Measurements from ENCODE around the gene HOXB8.

HOXB8 gene

DNA sequence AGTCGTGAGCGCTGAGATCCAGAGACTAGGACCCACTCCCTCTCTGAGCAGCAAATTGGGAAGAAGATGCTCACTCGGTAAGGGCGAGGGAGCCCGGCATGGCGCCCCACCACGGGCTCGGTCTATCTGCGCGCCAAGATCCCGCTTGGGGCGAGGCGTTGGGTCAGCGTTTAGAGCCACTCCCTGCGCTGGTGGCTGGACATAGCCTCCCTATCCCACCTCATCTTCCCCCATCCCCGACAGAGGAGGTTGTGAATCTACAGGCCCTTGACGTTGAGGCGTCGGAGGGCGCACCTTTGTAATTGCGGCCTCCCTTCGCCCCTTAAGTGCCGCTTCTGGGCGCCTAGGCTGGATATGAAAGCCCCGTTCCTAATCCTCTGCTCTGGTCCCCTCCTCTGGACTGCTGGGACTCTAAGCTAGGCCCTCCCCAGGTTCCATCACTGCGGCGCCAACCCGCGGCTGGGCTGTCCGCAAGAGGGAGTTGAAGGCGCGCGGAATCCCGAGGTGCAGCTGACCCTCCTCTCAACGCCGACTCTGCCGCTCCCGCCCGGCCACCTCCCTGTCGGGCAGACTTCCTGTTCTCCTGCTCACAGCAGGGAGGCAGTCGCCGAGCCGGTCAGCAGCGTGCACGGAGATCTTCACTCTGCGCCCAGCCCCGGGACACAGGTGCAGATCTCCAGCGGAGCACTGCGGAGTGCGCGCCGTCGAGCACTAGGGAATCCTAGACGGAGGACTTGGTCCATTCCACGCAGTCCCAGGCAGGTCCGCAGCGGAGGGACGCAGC, 27.2 kb upstream of the HOXB8 start:
- Mint-ChIP-seq H3K27ac (no peak overlapping the region), H3K36me3 (no peaks in the 10 kb centered on the region), H3K4me1 (peaks cover 24% of the 10 kb centered on the region), H3K27me3 (peaks cover 88% of the 10 kb centered on the region), H3K9me3 (no peaks in the 10 kb centered on the region), H3K4me3 (no peak overlapping the region)
- ATAC-seq, result no peak

GRCh38 chr17:48641541-48642058, 26.5 kb upstream of the HOXB8 start:
- H3K4me1 Mint-ChIP-seq, result peaks cover 22% of the 10 kb centered on the region
- no peak overlapping the region for H3K27ac Mint-ChIP-seq
- H3K27me3 Mint-ChIP-seq, result peaks cover 88% of the 10 kb centered on the region
- ATAC-seq, result no peak
- H3K9me3 Mint-ChIP-seq, result no peaks in the 10 kb centered on the region
- H3K4me3 Mint-ChIP-seq, result no peak overlapping the region
- H3K36me3 Mint-ChIP-seq, result no peaks in the 10 kb centered on the region

GRCh38 chr17:48640858-48641180, 25.7 kb upstream of the HOXB8 start:
- no peaks in the 10 kb centered on the region for H3K36me3 Mint-ChIP-seq
- H3K4me1 Mint-ChIP-seq, result peaks cover 20% of the 10 kb centered on the region
- H3K9me3 Mint-ChIP-seq, result no peaks in the 10 kb centered on the region
- H3K27ac Mint-ChIP-seq, result no peak overlapping the region
- no peak for ATAC-seq
- no peak overlapping the region for H3K4me3 Mint-ChIP-seq
- H3K27me3 Mint-ChIP-seq, result peaks cover 88% of the 10 kb centered on the region

DNA sequence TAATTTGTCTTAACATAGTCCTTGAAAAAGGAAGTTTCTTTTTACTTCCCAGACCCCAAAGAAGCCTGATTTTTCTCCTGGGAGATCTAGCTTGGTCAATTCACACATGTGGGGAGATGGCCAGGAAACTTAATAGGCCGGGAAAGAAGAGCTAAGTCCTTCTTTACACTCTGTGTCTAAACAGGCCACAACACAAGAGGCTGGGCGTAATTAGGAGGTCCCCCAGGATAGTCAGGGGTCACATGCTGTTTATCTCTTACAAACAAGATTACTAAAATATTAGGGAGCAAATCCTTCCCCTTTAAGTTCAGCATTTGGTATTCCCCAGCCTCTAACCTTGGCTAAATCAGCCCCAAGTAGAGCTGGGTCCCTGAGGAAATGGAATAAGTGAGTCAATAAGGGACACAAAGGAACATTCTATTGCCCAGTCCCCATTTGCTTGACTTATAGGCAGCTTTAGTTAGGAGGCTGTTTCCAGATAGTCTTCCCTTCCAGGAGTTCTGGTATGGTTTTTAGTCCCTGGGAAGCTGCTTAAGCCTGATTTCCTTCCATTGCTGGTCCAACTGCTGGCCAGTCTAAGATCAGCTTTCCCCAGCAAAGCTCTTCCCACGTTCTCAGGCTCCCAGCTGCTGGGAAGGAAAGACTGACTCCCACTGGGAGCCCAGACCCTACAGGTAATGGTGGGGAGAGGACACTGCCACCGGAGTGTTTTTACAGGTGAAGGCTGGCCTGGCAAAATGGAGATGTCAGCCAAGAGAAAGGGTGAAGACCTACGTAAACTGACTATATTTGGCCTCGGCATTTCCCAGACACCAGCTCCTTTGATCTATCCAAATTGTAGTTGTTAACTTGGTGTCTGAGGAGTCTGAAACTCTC, 25.1 kb upstream of the HOXB8 start:
- H3K27me3 Mint-ChIP-seq, result peaks cover 89% of the 10 kb centered on the region
- H3K36me3 Mint-ChIP-seq, result no peaks in the 10 kb centered on the region
- H3K4me1 Mint-ChIP-seq, result peaks cover 20% of the 10 kb centered on the region
- H3K9me3 Mint-ChIP-seq, result no peaks in the 10 kb centered on the region
- no peak overlapping the region for H3K4me3 Mint-ChIP-seq
- ATAC-seq, result no peak
- no peak overlapping the region for H3K27ac Mint-ChIP-seq

GRCh38 chr17:48639136-48639535, 24.0 kb upstream of the HOXB8 start:
- no peak for ATAC-seq
- peaks cover 20% of the 10 kb centered on the region for H3K4me1 Mint-ChIP-seq
- H3K27ac Mint-ChIP-seq, result no peak overlapping the region
- no peak overlapping the region for H3K4me3 Mint-ChIP-seq
- peaks cover 91% of the 10 kb centered on the region for H3K27me3 Mint-ChIP-seq
- no peaks in the 10 kb centered on the region for H3K36me3 Mint-ChIP-seq
- no peaks in the 10 kb centered on the region for H3K9me3 Mint-ChIP-seq

- ATAC-seq, result no peak
- Mint-ChIP-seq H3K4me1 (peaks cover 20% of the 10 kb centered on the region), H3K36me3 (no peaks in the 10 kb centered on the region), H3K4me3 (no peak overlapping the region), H3K9me3 (no peaks in the 10 kb centered on the region), H3K27me3 (peaks cover 92% of the 10 kb centered on the region), H3K27ac (no peak overlapping the region)
Observed at GRCh38 chr17:48637323-48638260, 22.5 kb upstream of the HOXB8 start.

- Mint-ChIP-seq H3K4me1 (peaks cover 13% of the 10 kb centered on the region), H3K9me3 (no peaks in the 10 kb centered on the region), H3K27ac (no peak overlapping the region), H3K4me3 (no peak overlapping the region), H3K36me3 (no peaks in the 10 kb centered on the region), H3K27me3 (peaks cover 92% of the 10 kb centered on the region)
- peak; percentile 54 for ATAC-seq
Observed at GRCh38 chr17:48636177-48637018, 21.3 kb upstream of the HOXB8 start.

DNA sequence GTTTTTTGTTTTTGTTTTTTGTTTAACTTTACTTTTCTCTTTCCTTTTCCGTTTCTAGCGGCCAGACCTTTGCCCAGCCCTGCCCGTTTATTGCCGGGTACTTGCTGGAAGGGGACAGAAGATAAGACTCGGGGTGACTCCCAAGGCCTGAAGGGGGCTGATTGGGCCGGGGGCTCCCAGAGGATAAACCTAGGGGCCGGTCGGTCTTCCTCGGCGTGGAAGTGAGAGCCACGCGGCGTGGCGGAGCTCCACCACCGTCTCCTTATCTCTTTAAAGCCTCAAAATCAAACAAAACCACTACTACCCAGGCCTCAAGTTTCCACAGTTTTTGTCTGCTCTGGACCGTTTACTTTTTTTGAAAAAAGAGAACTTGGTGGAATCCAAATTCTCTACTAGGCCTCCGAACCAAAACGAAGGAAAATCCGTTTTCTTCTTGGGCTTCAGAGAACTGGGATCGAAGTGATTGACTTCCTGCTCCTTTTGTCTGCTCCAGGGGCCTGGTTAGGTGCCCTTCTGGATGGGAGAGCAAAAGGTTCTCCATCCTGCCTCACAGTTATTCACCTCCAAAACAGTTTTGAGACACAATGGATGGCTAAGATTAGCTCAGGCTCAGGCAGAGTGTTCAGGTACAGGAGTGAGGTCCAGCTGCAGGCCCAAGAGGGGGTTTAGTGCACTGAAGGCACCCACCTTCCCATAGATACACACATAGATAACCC, 19.6 kb upstream of the HOXB8 start:
- Mint-ChIP-seq H3K4me3 (no peak overlapping the region), H3K9me3 (no peaks in the 10 kb centered on the region), H3K27me3 (peaks cover 98% of the 10 kb centered on the region), H3K27ac (no peak overlapping the region), H3K36me3 (no peaks in the 10 kb centered on the region), H3K4me1 (peaks cover 9% of the 10 kb centered on the region)
- ATAC-seq, result no peak

GRCh38 chr17:48633266-48633677, 18.2 kb upstream of the HOXB8 start:
- peaks cover 9% of the 10 kb centered on the region for H3K4me1 Mint-ChIP-seq
- H3K27me3 Mint-ChIP-seq, result peaks cover 100% of the 10 kb centered on the region
- no peak overlapping the region for H3K27ac Mint-ChIP-seq
- no peaks in the 10 kb centered on the region for H3K36me3 Mint-ChIP-seq
- no peak for ATAC-seq
- H3K4me3 Mint-ChIP-seq, result no peak overlapping the region
- no peaks in the 10 kb centered on the region for H3K9me3 Mint-ChIP-seq

GRCh38 chr17:48632579-48633265, 17.6 kb upstream of the HOXB8 start:
- Mint-ChIP-seq H3K27ac (no peak overlapping the region), H3K9me3 (no peaks in the 10 kb centered on the region), H3K4me3 (no peak overlapping the region)

DNA sequence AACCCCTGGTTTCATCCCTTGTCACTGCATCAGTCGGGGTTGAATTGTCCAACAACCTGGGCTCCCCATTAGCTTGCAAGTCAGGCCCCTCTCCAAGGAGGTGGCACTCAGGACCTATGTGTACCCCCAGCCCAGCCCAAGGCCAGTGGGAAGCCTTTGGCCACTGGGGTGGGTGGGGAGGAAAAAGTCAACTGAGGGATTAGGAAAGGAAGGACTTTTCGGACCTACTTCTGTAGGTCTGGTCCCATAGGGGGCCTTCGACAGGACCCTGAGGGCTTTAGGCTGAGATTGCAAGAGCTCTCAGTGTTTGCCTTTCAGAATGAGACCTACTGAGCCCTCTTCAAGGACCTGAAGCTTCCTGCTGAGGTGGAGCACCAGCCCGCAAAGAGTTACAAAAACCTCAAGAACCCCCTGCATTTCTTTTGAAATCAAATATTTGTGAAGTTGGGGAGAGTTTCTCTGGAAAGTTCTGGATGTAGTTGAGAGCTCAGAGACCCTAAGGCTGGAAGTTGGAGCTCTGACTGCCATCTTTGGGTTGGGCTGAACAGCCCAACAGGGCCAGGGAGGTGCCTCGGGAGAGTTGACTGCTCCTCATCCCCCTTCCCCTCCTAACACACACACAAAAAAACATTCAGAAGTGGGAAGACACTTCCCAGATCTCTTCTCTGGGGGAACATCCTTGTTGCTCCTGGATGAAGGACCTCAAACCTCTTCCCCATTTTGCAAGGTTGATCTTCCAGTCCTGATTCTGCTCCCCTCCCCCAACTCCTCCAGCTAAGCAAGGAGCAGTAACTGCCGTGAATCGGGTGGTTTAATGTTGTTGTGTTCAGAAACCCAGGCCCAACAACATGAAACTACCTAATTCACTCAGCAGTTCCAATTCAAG, 16.8 kb upstream of the HOXB8 start:
- Mint-ChIP-seq H3K4me1 (peaks cover 9% of the 10 kb centered on the region), H3K27me3 (peaks cover 100% of the 10 kb centered on the region), H3K4me3 (no peak overlapping the region), H3K36me3 (no peaks in the 10 kb centered on the region), H3K9me3 (no peaks in the 10 kb centered on the region), H3K27ac (no peak overlapping the region)
- no peak for ATAC-seq

More at GRCh38 chr17:48632579-48633265, 17.6 kb upstream of the HOXB8 start:
- H3K27me3 Mint-ChIP-seq, result peaks cover 100% of the 10 kb centered on the region
- H3K36me3 Mint-ChIP-seq, result no peaks in the 10 kb centered on the region
- H3K4me1 Mint-ChIP-seq, result peaks cover 9% of the 10 kb centered on the region
- no peak for ATAC-seq

DNA sequence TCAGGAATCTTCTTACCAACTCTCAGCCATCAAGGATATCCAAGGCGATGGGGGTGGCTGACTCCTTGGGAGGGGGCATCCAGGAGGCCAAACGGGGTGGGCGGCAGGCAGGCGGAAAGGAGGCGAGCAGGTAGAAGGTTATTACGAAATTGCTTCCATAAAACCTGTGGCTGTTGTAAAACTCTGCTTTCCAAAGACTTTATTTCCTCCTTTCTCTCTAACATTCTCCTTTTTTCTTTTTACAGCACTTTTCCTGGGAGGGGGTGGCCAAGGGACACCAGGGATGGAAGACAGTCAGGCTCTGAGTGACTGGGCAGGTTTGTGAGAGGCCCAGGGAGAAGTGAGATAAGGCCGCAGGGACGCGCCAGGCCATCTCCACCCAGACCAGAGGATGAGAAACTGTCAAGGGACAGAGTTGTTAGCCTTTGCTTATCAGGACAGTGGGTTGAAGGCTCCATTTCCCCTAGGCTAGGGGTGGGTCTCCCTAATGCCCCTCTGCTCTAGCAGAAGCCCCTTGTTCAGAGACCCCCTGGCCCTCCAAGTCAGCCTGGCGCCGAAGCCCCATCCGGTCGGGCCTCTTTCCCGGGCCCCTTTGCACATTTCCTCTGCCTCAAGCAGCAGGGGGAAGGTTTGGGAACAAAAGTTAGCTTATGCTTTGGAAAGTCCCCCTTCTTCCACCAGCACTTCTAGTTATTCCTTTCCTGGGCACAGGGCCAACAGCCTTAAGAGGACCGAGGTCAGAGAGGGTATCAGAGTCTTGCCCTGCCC, 16.0 kb upstream of the HOXB8 start:
- Mint-ChIP-seq H3K36me3 (no peaks in the 10 kb centered on the region), H3K9me3 (no peaks in the 10 kb centered on the region), H3K4me1 (peaks cover 7% of the 10 kb centered on the region), H3K4me3 (no peak overlapping the region), H3K27ac (no peak overlapping the region), H3K27me3 (peaks cover 99% of the 10 kb centered on the region)
- no peak for ATAC-seq

Measured in stimulated activated memory B cell treated with anti-CD40 and anti-IgM and Interleukin-4, amounts not matched to agents 10 μg/mL and 1 μg/mL and 100 μg/mL, for 72 hours (primary cell).